CD4-positive, alpha-beta T cell treated with Interleukin-2 at 100 ng/mL for 4 hours (primary cell): ENCODE results near the gene GALNT10.
"Not testable (repeated sequence)": the region's sequence is repeated elsewhere in the genome, so short reads cannot be mapped to it uniquely, and the experiment has no call there.

Experiments used
- DNase-seq: peaks from one replicate; pipeline ENCODE4 v3.0.0-alpha.2; 2020; ENCODE audit warnings: low spot score

GALNT10 gene

DNA sequence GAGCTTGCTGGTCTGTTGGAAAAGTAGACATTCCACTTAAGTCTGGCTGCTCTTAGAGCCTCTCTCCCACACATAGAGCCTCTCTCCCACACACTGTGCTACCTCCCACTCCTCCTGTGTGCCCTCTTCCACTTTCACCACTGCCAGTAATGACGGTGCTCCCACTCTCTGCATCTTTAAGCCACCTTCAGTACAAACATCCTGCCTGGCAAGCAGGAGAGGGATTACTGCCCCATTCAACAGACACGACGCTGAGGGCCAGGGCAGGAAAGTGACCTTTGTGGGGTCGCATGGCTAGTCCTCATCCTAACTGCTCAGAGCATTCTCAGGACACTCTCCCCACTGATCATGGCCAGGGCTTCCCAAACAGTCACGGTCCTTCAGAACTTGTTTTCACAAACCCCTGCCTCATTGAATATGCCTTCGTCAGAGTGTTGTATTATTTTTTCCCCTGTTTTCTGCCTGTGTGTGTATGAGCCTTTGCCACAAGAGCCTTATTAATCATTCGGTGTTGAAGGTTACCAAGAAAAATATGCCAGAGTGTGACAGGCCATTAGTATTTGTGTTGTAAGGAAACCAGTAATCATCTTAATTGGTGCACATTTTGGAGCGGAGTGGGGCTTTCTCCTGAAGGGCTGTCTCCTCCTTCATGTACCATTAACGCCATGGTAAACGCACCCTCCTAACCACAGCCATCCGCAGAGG, 168.1 kb downstream of the GALNT10 start:
- DNase-seq: no peak

DNA sequence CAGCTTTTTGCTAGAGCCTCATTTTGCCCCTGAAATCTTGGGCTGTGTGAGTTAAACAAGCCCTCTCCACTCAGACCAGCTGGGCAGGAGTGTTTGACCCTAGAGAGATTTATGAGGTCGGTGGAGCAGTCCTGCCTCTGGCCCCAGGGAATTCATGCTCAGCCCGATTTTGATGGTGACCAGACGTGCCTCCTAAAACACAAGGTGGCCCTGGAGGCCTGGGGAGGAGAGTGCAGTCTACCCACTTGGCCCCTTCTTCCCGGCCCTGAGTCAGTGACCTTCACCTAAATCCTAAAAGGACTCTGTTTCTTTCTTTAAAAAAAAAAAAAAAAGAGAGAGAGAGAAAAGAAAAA, 168.7 kb downstream of the GALNT10 start:
- no peak for DNase-seq

DNA sequence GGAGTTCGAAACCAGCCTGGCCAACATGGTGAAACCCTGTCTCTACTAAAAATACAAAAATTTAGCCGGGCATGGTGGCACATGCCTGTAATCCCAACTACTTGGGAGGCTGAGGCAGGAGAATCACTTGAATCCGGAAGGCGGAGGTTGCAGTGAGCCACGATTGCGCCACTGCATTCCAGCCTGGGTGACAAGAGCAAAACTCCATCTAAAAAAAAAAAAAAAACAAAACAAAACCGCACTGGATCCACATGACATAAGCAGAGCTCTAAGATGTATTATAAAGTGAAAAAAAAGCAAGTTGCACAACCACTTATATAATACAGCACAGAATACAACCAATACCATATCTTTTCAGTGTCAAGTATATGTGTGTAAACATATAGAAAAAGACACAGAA, 169.7 kb downstream of the GALNT10 start:
- DNase-seq: not testable (repeated sequence)

DNA sequence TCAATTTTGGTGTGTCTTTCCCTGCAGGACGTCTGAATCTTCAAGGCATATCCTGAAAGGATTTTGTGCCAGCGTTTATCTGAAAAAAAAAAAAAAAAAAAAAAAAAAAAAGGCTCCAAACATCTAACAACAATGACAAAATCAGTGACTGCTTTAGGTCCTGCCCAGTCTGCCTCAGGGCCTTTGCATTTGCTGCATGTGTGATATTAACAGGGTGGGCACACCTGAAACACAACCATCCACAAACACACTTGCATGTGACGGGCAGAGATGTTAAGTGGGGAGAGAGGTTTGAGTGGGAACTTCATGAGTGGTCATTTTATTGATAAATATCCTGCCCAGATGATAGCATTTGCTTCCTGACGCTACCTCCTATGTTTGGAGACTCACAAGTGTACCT, 172.9 kb downstream of the GALNT10 start:
- no peak for DNase-seq

DNA sequence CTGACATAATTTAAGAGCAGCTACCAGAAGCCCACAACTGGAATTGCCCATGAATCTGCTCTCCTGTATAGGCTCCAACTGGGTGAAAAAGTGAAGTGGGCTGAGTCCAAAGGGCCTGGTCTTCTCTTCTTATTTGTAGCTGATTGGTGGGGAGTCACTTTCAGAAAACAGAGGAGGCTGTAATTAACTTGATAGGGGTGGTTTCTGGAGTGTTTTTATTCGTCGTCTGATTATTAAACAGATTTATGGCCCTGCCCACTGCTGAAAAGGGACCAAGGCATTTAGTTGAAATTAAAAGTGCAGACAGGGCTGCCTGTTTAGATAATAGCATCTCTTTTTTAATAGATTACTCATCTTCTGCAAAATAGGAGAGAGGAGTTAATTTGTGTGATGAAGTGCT, 174.2 kb downstream of the GALNT10 start:
- no peak for DNase-seq

DNA sequence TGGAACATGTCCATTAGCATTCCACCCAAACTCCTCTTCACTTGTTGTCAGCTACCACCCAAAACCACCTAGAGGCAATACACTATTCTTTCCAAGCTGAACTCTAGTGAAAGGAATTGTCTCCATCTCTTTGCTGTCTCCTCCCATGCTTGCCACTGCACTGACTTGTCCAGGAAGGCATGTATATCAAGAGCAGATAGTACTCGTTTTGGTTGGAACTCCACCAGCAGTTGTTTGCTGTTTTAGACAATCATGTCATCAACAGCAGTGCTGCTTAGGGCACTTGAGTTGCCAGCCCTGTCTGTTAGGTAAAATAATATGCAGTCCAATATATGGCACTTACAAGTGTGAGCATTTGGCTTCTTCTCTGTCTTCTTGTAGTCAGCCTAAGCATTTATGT, 175.3 kb downstream of the GALNT10 start:
- no peak for DNase-seq

DNA sequence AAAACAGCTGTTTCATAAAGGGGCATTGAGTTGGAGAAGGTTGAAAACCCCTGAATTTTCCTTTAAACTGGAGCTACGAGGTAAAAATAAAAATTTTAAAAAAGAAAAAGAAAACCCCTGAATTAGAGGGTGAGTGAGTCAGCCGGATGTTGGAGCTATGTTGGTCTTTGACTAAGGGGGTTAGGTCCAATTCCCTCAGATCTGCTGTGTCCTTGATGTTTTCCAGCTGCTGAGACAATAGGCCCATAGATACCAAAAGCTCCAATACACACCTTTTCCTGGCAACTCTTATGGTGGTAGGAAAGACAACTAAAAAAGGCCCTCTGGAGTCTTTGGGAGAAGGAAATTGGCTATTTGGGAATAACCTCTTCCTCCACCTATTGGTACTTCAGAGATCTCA, 175.8 kb downstream of the GALNT10 start:
- no peak for DNase-seq

DNA sequence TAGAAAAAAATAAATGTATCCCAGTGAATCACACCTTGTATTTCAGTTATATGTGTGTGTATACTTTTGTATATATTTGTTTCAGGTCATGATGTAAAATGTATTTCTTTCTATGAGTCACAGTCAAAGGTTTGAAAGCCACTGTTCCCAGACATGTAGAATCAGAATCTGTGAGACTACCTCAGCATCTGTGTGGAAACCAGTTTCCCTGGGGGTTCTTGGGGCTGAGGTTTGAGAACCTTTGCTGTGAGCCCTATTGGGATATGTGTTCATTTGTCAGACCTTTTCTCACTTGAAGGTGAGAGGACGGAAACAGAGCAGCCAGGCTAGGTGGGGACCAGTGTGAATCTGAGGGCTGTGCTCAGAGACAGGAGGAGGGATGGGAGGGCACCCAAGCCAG, 176.6 kb downstream of the GALNT10 start:
- DNase-seq: no peak

DNA sequence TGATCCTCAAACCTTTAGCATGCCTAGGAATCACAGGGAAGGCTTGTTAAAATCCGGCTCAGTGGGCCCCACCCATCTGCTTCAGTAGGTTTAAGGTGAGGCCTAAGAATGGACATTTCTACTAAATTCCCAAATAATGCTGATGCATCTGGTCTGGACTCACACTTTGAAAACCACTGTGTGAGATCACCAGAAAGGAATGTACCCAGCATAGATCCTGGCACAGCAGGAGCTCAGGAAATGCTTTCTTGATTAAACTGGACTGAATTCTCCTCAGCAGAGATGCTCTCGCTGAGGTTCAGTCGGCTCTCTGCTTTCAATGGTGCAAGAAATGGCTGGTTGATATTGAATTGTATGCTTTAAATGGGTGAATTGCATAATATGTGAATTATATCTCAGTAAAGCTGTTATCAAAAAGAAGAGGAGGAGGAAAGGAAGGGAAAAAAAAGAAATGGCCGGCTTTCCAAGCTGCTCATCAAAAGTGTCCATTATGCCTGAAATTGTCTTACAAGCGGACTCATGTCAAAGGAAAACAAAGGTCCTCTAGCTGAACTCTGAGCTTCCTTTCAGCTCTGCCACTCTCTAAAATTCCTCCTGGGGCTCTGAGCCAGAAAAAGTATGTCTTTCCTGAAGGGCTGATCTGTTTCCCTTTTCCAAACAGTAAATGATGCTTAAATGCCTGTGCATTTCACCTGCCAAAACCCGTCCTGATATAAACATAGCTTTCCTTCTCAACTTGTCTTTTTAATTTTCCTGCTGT, 177.7 kb downstream of the GALNT10 start:
- no peak for DNase-seq

DNA sequence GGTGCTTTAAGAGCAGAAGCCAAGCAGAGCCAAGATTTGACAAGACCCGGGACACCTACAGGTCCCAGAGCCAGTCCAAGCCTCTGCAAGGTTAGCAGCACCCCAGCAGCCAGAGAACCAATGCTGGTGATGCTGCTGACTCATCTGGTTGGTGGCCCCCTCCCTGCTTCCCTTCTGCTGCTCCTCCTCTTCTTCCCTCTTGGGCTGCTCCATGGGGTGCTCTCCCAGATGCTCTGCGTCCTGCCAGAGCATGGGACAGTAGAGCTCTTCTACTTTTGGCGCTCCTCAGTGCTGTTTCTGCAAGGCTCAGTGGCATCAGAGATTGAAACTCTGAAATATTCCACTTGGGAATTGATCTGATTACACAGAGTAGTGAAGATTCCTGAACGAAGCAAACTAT, 179.1 kb downstream of the GALNT10 start:
- DNase-seq: no peak

DNA sequence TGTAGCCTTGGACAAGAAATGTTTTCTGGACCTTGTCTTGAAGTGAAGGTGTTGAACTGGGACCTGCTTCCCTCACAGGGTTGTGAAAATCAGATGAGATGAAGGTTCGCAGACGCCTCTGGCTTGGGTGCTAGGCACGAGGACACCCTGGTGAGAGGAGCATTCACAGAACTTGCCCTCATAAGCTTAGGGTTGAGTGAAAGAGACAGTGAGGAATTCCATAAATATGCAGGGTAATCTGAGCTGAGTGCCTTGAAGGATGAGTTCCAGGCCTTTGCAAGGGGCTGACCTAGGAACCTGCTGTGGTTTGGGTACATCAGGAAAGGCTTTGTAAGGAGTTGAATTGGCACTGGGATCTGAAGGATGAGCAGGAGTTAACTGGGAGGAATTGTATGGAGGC, 179.6 kb downstream of the GALNT10 start:
- DNase-seq: no peak

DNA sequence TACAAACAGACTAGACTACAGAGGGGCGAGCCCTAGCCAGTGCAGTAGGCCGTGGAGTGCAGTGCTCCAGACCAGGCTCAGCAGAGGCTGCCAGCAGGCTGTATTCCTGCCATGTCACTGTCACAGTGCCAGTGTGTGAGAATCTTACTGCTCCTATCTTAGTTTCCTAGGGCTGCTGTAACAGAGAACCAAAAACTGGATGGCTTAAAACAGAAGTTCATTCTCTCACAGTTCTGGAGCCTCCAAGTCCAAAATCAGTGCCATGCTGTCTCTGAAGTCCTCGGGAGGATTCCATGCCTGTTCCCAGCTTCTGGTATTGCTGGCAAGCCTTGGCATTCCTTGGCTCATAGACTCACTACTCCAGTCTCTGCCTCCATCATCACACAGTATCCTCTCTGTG, 180.3 kb downstream of the GALNT10 start:
- DNase-seq: no peak

DNA sequence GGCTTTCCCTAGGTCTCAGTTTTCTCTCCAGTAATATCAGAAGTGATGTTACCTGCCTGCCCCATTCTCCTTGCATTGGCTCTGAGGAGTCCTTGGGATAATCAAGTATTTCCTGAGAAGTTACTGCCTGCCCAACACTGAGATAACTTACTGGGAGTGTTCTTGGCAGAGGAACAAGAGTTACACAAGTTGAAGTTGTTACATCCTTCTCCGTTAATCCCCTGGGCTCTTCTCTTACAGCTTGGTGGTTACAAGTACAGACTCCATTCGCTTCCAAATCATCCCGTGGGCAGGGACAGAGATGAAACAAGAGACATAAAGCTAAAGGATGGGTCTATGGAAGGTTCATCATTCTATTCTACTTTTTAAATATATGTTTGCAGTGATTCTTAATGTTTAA, 181.2 kb downstream of the GALNT10 start:
- DNase-seq: no peak

DNA sequence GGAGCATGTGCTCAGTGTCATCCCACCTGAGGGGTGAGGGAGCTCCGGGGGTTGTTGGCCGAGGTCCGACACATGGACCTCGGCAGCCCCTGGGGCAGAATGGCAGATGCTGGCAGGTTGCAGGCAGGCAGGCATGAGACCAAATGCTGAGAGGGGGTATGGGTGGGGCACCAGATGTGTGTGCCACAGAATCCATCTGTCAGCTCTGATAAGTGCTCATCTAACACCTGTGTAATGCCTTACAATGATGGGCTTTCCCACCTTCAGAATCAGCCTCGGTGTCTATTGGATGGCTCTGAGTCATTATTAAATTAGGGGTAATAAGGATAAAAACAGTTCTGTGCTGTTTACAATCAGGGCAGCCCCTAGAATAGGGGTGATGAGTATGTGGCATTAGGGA, 182.1 kb downstream of the GALNT10 start:
- DNase-seq: no peak

DNA sequence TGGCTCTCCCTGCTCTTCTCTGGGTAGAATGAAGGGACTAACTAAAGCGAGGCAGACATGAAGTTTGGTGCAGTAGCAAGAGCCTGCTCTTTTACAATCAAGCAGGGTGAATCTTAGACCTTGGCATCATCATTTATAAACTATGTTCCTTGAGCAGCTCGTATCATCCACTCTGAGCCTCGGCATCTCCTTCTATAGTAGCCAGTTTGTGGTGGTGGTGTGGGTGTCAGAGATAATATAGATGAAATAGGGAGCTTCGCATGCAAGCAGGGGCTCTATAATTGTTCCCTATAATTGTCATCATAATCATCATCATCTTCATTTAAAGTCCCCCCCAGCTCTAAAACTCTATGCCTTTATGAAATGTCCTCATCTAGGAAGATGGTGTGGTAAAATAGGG, 182.8 kb downstream of the GALNT10 start:
- DNase-seq: no peak

DNA sequence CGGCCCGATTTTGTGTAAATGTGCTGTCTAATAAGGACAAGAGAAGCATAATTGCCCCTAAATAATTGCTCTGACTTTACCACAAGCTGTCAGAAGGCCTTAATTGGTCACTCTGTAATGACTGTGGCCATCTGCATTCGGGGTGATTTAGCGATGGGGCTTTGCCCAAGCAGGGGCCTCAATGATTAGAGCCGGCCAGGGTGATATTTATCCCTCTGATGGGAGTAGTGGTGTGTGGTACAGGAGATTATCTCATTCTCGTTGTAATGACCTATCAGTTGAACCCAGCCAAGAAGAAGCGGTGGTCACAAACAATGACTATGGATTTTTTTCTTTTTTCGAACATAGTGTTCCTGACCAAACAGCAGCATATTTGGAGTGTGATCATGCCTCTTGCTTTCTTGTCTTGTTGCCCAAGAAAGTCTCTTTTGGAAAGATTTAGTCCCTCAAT, 183.2 kb downstream of the GALNT10 start:
- DNase-seq: no peak

DNA sequence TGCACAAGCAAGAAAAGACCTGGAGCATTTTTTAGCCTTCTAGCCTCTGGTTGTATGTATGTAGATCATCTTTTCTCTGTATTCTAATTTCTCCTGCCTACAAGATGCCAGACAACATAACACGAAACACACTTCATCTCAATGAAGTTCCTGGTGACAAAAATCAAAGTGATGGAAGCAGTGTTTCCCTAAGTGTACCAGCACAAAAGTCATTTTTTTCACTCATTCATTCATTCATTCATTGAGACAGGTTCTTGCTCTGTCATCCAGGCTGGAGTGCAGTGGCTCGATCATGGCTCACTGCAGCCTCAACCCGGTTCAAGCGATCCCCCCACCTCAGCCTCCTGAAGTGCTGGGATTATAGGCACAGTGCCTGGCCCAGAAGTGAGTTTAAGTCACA, 183.7 kb downstream of the GALNT10 start:
- no peak for DNase-seq

DNA sequence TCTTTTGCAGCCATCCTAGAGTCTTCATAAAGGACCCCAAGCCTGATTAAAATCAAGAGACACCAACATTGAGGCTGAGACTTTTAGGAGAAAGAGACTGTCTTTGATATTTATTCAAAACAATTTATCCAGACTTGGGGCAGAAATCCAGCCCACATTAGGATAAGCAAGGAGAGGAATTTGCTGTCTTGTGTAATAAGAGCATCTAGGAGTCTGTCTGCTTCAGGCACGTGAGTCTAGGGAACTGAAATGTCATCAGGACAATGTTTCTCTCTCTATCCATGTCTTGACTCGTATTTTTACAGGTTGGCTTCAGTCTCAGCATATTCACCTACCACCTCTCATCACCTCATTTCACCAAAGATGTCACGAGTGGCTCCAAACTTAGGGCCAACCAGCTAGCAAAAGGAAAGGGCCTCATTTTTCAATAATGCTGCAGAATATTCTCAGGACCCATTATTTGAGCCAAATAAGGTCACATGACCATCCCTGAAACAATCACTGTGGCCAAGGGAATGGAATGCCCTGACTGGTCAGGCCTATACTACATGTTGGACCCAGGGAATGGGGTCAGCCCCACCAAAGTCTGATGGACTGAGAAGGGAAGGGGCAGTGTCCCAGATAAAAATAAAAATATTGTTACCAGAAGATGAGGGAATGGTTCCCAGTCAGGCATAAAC, 184.9 kb downstream of the GALNT10 start:
- DNase-seq: no peak

DNA sequence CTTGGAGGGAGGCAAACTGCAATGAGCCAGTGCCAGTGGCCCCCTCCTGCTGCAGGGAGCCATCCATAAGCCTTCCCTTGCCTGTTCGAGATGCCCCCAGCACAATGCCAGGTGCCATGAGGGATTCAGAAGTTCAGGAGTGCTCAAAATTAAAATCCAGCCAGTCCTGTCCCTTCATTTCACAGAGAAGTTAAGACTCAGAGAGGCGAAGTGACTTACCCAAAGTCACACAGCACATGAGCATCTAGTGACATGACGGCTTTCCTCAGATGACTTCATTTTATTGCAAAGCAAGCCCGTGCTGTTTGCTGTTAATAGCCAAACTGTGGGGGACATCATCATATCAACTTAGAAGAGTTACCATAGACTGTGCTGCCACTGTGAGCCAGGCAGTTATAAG, 185.9 kb downstream of the GALNT10 start:
- DNase-seq: no peak

DNA sequence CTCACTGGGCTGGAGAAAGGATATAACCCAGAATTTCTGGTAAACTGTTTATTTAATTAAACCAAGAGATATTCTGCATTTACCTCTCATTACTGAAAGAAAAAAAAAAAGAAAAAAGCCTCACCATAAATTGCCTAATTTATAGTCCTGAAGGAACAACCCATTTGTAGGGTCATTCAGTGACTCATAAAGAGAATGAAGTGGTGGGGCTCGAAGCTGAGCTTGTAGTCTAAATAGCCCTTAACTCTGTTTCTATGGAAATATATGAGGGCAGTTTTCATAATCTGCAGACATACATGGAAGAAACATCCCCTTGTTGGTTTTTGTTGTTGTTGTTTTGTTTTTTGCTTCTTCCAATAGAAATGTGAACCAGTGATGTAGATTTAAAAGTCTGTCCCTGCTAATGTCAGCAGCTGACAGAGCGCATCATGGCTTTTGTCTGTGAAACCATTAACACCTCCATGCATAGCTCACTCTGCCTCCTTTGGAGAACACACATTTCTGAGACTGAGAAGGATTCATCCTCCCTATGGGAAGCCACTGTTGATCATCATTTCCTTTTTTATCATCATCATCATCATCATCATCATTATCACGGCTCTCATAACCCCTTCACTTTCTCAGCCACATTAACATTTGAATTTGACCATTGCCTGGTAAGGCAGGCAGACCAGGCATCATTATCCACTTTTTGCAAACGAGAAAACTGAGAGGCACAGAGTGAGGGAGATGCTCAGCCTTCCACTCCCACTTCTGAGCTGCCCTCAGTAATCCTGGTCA, 187.4 kb downstream of the GALNT10 start:
- no peak for DNase-seq

DNA sequence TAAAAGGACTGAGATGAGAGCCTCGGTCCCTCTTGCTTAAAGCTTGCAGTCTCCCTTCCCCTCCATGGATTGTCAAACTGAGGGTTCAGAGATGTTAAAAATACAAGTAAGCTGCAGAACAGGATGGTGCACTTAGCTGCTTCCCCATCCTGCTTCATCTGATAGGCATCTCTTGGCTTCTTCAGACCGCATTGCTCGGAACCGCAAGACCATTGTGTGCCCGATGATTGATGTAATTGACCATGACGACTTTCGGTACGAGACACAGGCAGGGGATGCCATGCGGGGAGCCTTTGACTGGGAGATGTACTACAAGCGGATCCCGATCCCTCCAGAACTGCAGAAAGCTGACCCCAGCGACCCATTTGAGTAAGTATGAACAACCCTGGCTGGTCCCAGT, 189.7 kb downstream of the GALNT10 start:
- DNase-seq: no peak

DNA sequence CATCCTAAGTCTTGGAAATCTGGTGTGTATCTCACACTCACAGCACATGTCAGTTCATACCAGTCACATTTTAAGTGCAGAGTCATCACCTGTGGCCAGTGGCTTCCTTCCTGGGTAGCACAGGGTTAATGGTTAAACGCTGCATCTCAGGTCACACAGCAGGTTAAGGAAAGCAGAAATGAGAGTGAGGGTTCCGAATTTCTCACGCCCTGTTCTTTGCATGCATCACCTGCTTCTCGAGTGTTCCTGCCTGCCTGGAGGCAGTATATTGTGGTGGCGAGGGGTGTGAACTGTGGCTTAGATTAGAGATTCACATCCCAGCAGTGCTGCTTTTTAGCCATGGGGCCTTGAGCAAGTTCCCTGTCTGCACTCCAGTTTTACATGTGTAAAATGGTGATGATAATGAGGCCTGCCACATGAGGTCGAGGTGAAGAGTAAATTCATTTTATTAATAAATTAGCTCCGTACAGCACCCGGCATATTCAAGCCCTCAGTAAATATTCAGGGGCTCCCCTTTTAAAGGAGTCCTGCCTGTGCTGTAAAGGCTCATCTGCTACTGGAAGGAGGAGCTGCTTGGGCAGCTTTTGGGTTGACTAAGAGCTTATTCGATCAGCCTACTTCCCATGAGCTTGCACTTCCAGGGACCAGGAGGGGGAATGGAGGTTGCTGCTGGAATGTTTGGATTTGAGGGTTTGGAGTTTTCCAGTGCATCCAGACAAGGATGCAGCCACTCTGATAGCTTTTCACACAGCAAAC, 194.1 kb downstream of the GALNT10 start:
- DNase-seq: peak; percentile 7
